Erythroblast (primary cell): ENCODE data around the gene WWC1.

Experiments used
- DNase-seq, 2 experiments: peaks; one replicate each; lab custom pipeline; 2025; lab: John Stamatoyannopoulos, UW
- GATA1 ChIP-seq: IDR thresholded peaks from 2 replicates; pipeline ENCODE4 v1.6.1; 2011; ENCODE audit warnings: low read depth, mild to moderate bottlenecking, control low read depth, low read length, moderate library complexity
- POLR2A ChIP-seq: IDR thresholded peaks from 2 replicates; pipeline ENCODE4 v1.6.1; 2011; ENCODE audit warnings: mild to moderate bottlenecking, low read length

Gene WWC1

GRCh38 chr5:168364750-168365550, 73.5 kb downstream of the WWC1 start:
- TF ChIP-seq POLR2A = no peak
- no peak for TF ChIP-seq GATA1
- no peak for DNase-seq

- TF ChIP-seq GATA1 = no peak
- no peak for TF ChIP-seq POLR2A
- DNase-seq = no peak
These were observed 74.2 kb downstream of the WWC1 start for GRCh38 chr5:168365581-168366081.

GRCh38 chr5:168366116-168366515, 74.7 kb downstream of the WWC1 start:
- TF ChIP-seq GATA1 = no peak
- no peak for TF ChIP-seq POLR2A
- no peak for DNase-seq

- no peak for DNase-seq
- no peak for TF ChIP-seq POLR2A
- TF ChIP-seq GATA1 = no peak
These were observed 77.4 kb downstream of the WWC1 start for GRCh38 chr5:168368854-168369253.

GRCh38 chr5:168370831-168371230, 79.4 kb downstream of the WWC1 start:
- TF ChIP-seq GATA1 = no peak
- no peak for TF ChIP-seq POLR2A
- DNase-seq = no peak

- DNase-seq = no peak
- TF ChIP-seq POLR2A (no peak), GATA1 (no peak)
These were observed 81.0 kb downstream of the WWC1 start for GRCh38 chr5:168372356-168372946.

- no peak for DNase-seq
- TF ChIP-seq POLR2A = no peak
These were observed 83.1 kb downstream of the WWC1 start for GRCh38 chr5:168374532-168374931.

GRCh38 chr5:168375214-168375613, 83.8 kb downstream of the WWC1 start:
- TF ChIP-seq POLR2A (no peak), GATA1 (no peak)
- no peak for DNase-seq

- TF ChIP-seq POLR2A = no peak
- no peak for TF ChIP-seq GATA1
- DNase-seq = no peak
These were observed 86.1 kb downstream of the WWC1 start for GRCh38 chr5:168377525-168377924.

GRCh38 chr5:168378741-168379140, 87.3 kb downstream of the WWC1 start:
- DNase-seq = no peak
- TF ChIP-seq POLR2A (no peak), GATA1 (no peak)

GRCh38 chr5:168382421-168382820, 91.0 kb downstream of the WWC1 start:
- DNase-seq = no peak
- TF ChIP-seq GATA1 (no peak), POLR2A (no peak)

- no peak for DNase-seq
- no peak for TF ChIP-seq POLR2A
- no peak for TF ChIP-seq GATA1
These were observed 99.0 kb downstream of the WWC1 start for GRCh38 chr5:168390491-168390890.

- no peak for DNase-seq
- TF ChIP-seq GATA1 (no peak), POLR2A (no peak)
These were observed 102.3 kb downstream of the WWC1 start for GRCh38 chr5:168393773-168394172.

- TF ChIP-seq POLR2A = no peak
- no peak for DNase-seq
These were observed 109.2 kb downstream of the WWC1 start for GRCh38 chr5:168400429-168401220.
